Measurements from ENCODE around the gene KRT25. TPM values are rescaled to one million over a fixed set of nuclear protein-coding genes. Genes with fewer than 3 reads are reported as not detected.
A peak's percentile ranks its signal among the peaks of the same experiment; 100 is the strongest.

The KRT25 gene
- total RNA-seq, 4 donors from 2014 or later: not detected

- Histone ChIP-seq H3K36me3 (no peaks in the 10 kb centered on the region), H3K27me3 (peaks cover 0 to 23% (median 0%) of the 10 kb centered on the region in 4 donors), H3K4me1 (peaks cover 0 to 10% (median 0%) of the 10 kb centered on the region in 3 donors), H3K9me3 (no peaks in the 10 kb centered on the region), H3K27ac (peak overlapping the region in 1 of 4 donors; percentile 35), H3K4me3 (no peak overlapping the region)
- DNase-seq: no peak
- TF ChIP-seq POLR2A (IDR thresholded peaks at IDR 0.05): no peak
- TF ChIP-seq, protein P1, sequence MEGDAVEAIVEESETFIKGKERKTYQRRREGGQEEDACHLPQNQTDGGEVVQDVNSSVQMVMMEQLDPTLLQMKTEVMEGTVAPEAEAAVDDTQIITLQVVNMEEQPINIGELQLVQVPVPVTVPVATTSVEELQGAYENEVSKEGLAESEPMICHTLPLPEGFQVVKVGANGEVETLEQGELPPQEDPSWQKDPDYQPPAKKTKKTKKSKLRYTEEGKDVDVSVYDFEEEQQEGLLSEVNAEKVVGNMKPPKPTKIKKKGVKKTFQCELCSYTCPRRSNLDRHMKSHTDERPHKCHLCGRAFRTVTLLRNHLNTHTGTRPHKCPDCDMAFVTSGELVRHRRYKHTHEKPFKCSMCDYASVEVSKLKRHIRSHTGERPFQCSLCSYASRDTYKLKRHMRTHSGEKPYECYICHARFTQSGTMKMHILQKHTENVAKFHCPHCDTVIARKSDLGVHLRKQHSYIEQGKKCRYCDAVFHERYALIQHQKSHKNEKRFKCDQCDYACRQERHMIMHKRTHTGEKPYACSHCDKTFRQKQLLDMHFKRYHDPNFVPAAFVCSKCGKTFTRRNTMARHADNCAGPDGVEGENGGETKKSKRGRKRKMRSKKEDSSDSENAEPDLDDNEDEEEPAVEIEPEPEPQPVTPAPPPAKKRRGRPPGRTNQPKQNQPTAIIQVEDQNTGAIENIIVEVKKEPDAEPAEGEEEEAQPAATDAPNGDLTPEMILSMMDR (IDR thresholded peaks at IDR 0.05): no peak
- WGBS, 2 donors: 75 to 82% methylated on average over 1 of the region's 1 CpG
- intact Hi-C loops (cut with DNase I): no loop called here
Observed at GRCh38 chr17:40791111-40791510, 36.0 kb upstream of the KRT25 start.

DNA sequence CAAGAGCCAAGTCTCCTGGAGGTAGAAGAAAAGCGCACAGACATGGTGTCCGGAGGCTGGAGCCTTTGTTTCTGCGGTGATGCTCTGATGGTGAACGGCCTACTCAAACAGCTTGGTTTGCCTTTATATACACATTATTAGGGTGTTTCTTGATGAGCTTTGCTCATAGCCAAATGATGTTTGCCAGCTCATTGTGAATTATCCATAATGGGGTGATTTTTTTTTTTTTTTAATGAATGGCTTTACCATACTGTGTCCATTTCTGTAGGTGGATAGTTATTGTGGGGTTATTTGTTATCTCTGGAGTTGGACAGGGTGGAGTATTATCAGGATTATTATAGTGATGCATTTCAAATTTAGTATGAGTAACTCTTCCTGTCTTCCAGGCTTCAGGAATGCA lies 27.3 kb upstream of the KRT25 start, which contains the start of gene KRT27:
Gene KRT27, minus strand, starts transcription at position 101 of the 400 bp plus-strand sequence. Its CDS starts 57 bp downstream, at position 44.
- Histone ChIP-seq H3K4me1 (peaks cover 0 to 7% (median 0%) of the 10 kb centered on the region in 3 donors), H3K4me3 (no peak within 1 kb of the TSS), H3K27me3 (peaks cover 0 to 54% (median 0%) of the 10 kb centered on the region in 4 donors), H3K27ac (no peak within 1 kb of the TSS), H3K9me3 (no peaks in the 10 kb centered on the region), H3K36me3 (no peaks in the 10 kb centered on the region)
- TF ChIP-seq, protein P1 (IDR thresholded peaks at IDR 0.05): no peak
- no peak for DNase-seq
- WGBS, 2 donors: 90 to 100% methylated on average over 2 to 4 of the region's 4 CpGs
- intact Hi-C loops (cut with DNase I): loop anchor here (10.0 kb wide), 1 partner anchor 158 kb away; no protein-coding TSS in a partner anchor

- 21 to 46% methylated on average over 24 to 27 of the region's 37 CpGs for WGBS, 2 donors
- no peak for DNase-seq
- Histone ChIP-seq H3K4me1 (peaks cover 0 to 7% (median 0%) of the 10 kb centered on the region in 3 donors), H3K27me3 (peaks cover 0 to 75% (median 0%) of the 10 kb centered on the region in 4 donors), H3K27ac (no peak overlapping the region), H3K9me3 (no peaks in the 10 kb centered on the region), H3K4me3 (peak overlapping the region; percentile 6 to 52 (median 22)), H3K36me3 (no peaks in the 10 kb centered on the region)
- intact Hi-C loops (cut with DNase I): no loop called here
- TF ChIP-seq POLR2A (IDR thresholded peaks at IDR 0.05): no peak
- TF ChIP-seq, protein P1 (IDR thresholded peaks at IDR 0.05): no peak
Observed at GRCh38 chr17:40779181-40779909, 24.2 kb upstream of the KRT25 start.

- Histone ChIP-seq H3K4me3 (no peak overlapping the region), H3K9me3 (no peaks in the 10 kb centered on the region), H3K4me1 (peaks cover 0 to 7% (median 0%) of the 10 kb centered on the region in 3 donors), H3K27ac (no peak overlapping the region), H3K27me3 (peaks cover 0 to 75% (median 0%) of the 10 kb centered on the region in 4 donors), H3K36me3 (no peaks in the 10 kb centered on the region)
- TF ChIP-seq, protein P1 (IDR thresholded peaks at IDR 0.05): no peak
- intact Hi-C loops (cut with DNase I): no loop called here
- no peak for DNase-seq
- WGBS, 2 donors: 19 to 43% methylated on average over 5 of the region's 5 CpGs
Observed at GRCh38 chr17:40778461-40778860, 23.3 kb upstream of the KRT25 start.

DNA sequence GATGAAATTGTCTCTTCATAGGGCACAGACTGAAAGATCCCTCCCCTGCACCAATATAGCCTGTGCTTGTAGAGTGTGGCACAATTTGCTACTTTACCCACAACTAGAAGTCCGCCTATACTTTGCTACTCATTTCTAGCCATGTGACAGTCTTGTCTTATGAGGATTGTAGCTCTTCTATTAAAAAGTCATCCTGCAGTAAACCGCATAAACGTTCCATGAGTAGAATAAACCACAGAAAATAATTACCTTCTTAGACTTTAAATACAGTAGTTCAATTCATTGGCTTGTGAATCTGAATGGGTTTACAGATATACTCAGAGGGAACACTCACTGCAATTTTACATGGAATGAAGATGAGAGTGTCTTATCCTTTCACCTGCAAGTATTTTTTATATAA lies 22.8 kb upstream of the KRT25 start:
- no peak for DNase-seq
- Histone ChIP-seq H3K27me3 (peaks cover 0 to 78% (median 0%) of the 10 kb centered on the region in 4 donors), H3K27ac (no peak overlapping the region), H3K36me3 (no peaks in the 10 kb centered on the region), H3K4me3 (no peak overlapping the region), H3K4me1 (peaks cover 0 to 7% (median 0%) of the 10 kb centered on the region in 3 donors), H3K9me3 (no peaks in the 10 kb centered on the region)
- intact Hi-C loops (cut with DNase I): no loop called here
- TF ChIP-seq, protein P1 (IDR thresholded peaks at IDR 0.05): no peak
- TF ChIP-seq POLR2A (IDR thresholded peaks at IDR 0.05): no peak
- 82 to 94% methylated on average over 3 of the region's 3 CpGs for WGBS, 2 donors

Measured in esophagus squamous epithelium (tissue), 5 donors.